Liver (tissue), 9 donors: ENCODE data around the gene PWP1. TPM values are rescaled to one million over a fixed set of nuclear protein-coding genes. Genes with fewer than 3 reads are reported as not detected.

Experiments
- DNase-seq: peaks from one replicate; pipeline ENCODE4 v3.0.0-alpha.2; 2017; ENCODE audit warnings: low spot score
- H3K27ac ChIP-seq, 2 donors: one replicate each; pipeline ENCODE4 v1.7.0; 2013; ENCODE audit warnings: inconsistent platforms in 2 of 2, low read length in 2 of 2, control low read depth in 1 of 2, low read depth in 1 of 2, mild to moderate bottlenecking in 1 of 2
- H3K27me3 ChIP-seq, 4 donors: one replicate each; pipeline versions ENCODE4 v1.6.1 to v1.7.0; 2013; ENCODE audit warnings: low read length in 3 of 4, inconsistent platforms in 1 of 4, mild to moderate bottlenecking in 1 of 4, moderate library complexity in 1 of 4; ENCODE audit not compliant: control insufficient read depth in 4 of 4, insufficient read depth in 4 of 4
- H3K36me3 ChIP-seq, 4 donors: one replicate each; pipeline versions ENCODE4 v1.6.1 to v1.7.0; 2013; ENCODE audit warnings: low read length in 3 of 4, mild to moderate bottlenecking in 3 of 4, low read depth in 1 of 4, moderate library complexity in 1 of 4; ENCODE audit not compliant: control insufficient read depth in 4 of 4, insufficient read depth in 3 of 4
- H3K4me1 ChIP-seq, 4 donors: one replicate each; pipeline versions ENCODE4 v1.6.1 to v1.7.0; 2013; ENCODE audit warnings: low read length in 3 of 4, mild to moderate bottlenecking in 3 of 4, moderate library complexity in 1 of 4; ENCODE audit not compliant: control insufficient read depth in 4 of 4, insufficient read depth in 4 of 4
- H3K4me3 ChIP-seq, 3 donors: one replicate each; pipeline versions ENCODE4 v1.6.1 to v1.7.0; 2013; ENCODE audit warnings: low read length in 3 of 3, control low read depth in 1 of 3, low read depth in 1 of 3, mild to moderate bottlenecking in 1 of 3
- H3K9ac ChIP-seq, 2 donors: one replicate each; pipeline ENCODE4 v1.7.0; 2013; ENCODE audit warnings: low read length in 2 of 2, mild to moderate bottlenecking in 2 of 2, moderate library complexity in 2 of 2, control low read depth in 1 of 2, low read depth in 1 of 2
- H3K9me3 ChIP-seq, 4 donors: one replicate each; pipeline versions ENCODE4 v1.6.1 to v1.7.0; 2013; ENCODE audit warnings: low read length in 3 of 4; ENCODE audit not compliant: control insufficient read depth in 4 of 4
- CTCF ChIP-seq: fragments of 150-350 bp; IDR thresholded peaks from 2 replicates; pipeline ENCODE4 v1.5.1; 2017; ENCODE audit warnings: improper control_type of control experiment, low read depth, low read length; ENCODE audit not compliant: missing input control
- EGR1 ChIP-seq, 2 donors: IDR thresholded peaks; 2 replicates each; pipeline ENCODE4 v1.6.1; 2016 to 2018; ENCODE audit warnings: antibody characterized with exemption in 2 of 2, low read depth in 2 of 2
- FOXA1 ChIP-seq: IDR thresholded peaks from 2 replicates; pipeline ENCODE4 v1.6.1; 2016; ENCODE audit warnings: antibody characterized with exemption
- FOXA2 ChIP-seq: IDR thresholded peaks from 2 replicates; pipeline ENCODE4 v1.6.1; 2016; ENCODE audit warnings: antibody characterized with exemption
- GABPA ChIP-seq, 2 donors: IDR thresholded peaks in 1 of 2; conservative IDR thresholded peaks in 1 of 2; 2 replicates each; pipeline ENCODE4 v1.6.1; 2016; ENCODE audit warnings: antibody characterized with exemption in 2 of 2, mild to moderate bottlenecking in 1 of 2, moderate library complexity in 1 of 2
- HNF4A ChIP-seq, 2 donors: conservative IDR thresholded peaks; 2 replicates each; pipeline ENCODE4 v1.6.1; 2016; ENCODE audit warnings: antibody characterized with exemption in 2 of 2, mild to moderate bottlenecking in 2 of 2
- HNF4G ChIP-seq: IDR thresholded peaks from 2 replicates; pipeline ENCODE4 v1.6.1; 2016; ENCODE audit warnings: antibody characterized with exemption
- JUND ChIP-seq, 2 donors: IDR thresholded peaks; 2 replicates each; pipeline ENCODE4 v1.6.1; 2016; ENCODE audit warnings: antibody characterized with exemption in 2 of 2
- NR2F2 ChIP-seq: IDR thresholded peaks from 2 replicates; pipeline ENCODE4 v1.6.1; 2016; ENCODE audit warnings: antibody characterized with exemption
- RAD21 ChIP-seq, 2 donors: IDR thresholded peaks; 2 replicates each; pipeline ENCODE4 v1.6.1; 2016; ENCODE audit warnings: antibody characterized with exemption in 2 of 2, mild to moderate bottlenecking in 2 of 2
- REST ChIP-seq: IDR thresholded peaks from 2 replicates; pipeline ENCODE4 v1.6.1; 2016; ENCODE audit warnings: antibody characterized with exemption, mild to moderate bottlenecking
- SP1 ChIP-seq: IDR thresholded peaks from 2 replicates; pipeline ENCODE4 v1.6.1; 2018; ENCODE audit warnings: antibody characterized with exemption, mild to moderate bottlenecking
- TAF1 ChIP-seq: conservative IDR thresholded peaks from 2 replicates; pipeline ENCODE4 v1.6.1; 2016; ENCODE audit warnings: antibody characterized with exemption, mild to moderate bottlenecking
- YY1 ChIP-seq: IDR thresholded peaks from 2 replicates; pipeline ENCODE4 v1.6.1; 2016; ENCODE audit warnings: antibody characterized with exemption, mild to moderate bottlenecking
- WGBS: extraction: QIAGEN DNeasy Blood & Tissue Kit; methylation state at CpG from one replicate; pipeline ENCODE4 v1.1.7; 2013; 5-methylcytosine and 5-hydroxymethylcytosine counted together
- polyA plus RNA-seq, 2 donors: library from polyadenylated mRNA; stranded (reverse) in 1 of 2; unstranded in 1 of 2; fragments of 200-250 nt in 1 of 2; fragments of >200 nt in 1 of 2; fragmentation: Nextera tagmentation in 1 of 2; extraction: Ambion mirVana in 1 of 2; gene quantifications; one replicate each; pipeline versions ENCODE4 v1.2.1 to v1.2.3, GENCODE V29; 2013 to 2015
- total RNA-seq, 2 donors: library from RNA; depleted of rRNA; stranded (reverse); fragments of >200 nt; gene quantifications; one replicate each; pipeline ENCODE4 v1.2.3, GENCODE V29; 2014
- TF ChIP-seq, protein P1 (sequence below): IDR thresholded peaks from 2 replicates; pipeline ENCODE4 v1.6.1; 2016; ENCODE audit warnings: antibody characterized with exemption
- TF ChIP-seq, protein P2 (sequence below): IDR thresholded peaks from 2 replicates; pipeline ENCODE4 v1.6.1; 2016; ENCODE audit warnings: antibody characterized with exemption
- donor health status: healthy.
- donor health status: healthy.
- donor health status: healthy.
- donor health status: healthy.
- donor health status: healthy.

Gene PWP1
- total and polyA plus RNA-seq, 4 donors = 17.5 to 39.0 (median 26.9) TPM

GRCh38 chr12:107736914-107737313 is 51.3 kb downstream of the PWP1 start (continued):
- TF ChIP-seq, protein P1, sequence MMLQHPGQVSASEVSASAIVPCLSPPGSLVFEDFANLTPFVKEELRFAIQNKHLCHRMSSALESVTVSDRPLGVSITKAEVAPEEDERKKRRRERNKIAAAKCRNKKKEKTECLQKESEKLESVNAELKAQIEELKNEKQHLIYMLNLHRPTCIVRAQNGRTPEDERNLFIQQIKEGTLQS = no peak
- TF ChIP-seq YY1 (no peak), GABPA (IDR thresholded peaks at IDR 0.05 in 1 of 2, conservative IDR thresholded peaks at IDR 0.05 in 1 of 2) (no peak), CTCF (no peak)

GRCh38 chr12:107748472-107748871 is 62.9 kb downstream of the PWP1 start:
- DNase-seq = no peak
- Histone ChIP-seq H3K9me3 (no peaks in the 10 kb centered on the region), H3K4me3 (no peak overlapping the region), H3K36me3 (peaks cover 11 to 54% (median 48%) of the 10 kb centered on the region in 4 donors), H3K4me1 (no peaks in the 10 kb centered on the region), H3K27ac (no peak overlapping the region), H3K27me3 (no peaks in the 10 kb centered on the region), H3K9ac (no peak overlapping the region)
- WGBS = 92% methylated on average over 6 of the region's 6 CpGs
- TF ChIP-seq GABPA (IDR thresholded peaks at IDR 0.05 in 1 of 2, conservative IDR thresholded peaks at IDR 0.05 in 1 of 2) = no peak
- TF ChIP-seq EGR1 (IDR thresholded peaks at IDR 0.05; ENCODE audit: low read depth in 2 of 2) = no peak
- no peak for TF ChIP-seq YY1
- TF ChIP-seq FOXA2 = no peak
- TF ChIP-seq, protein P1 = no peak
- no peak for TF ChIP-seq JUND (IDR thresholded peaks at IDR 0.05)
- TF ChIP-seq, protein P2, sequence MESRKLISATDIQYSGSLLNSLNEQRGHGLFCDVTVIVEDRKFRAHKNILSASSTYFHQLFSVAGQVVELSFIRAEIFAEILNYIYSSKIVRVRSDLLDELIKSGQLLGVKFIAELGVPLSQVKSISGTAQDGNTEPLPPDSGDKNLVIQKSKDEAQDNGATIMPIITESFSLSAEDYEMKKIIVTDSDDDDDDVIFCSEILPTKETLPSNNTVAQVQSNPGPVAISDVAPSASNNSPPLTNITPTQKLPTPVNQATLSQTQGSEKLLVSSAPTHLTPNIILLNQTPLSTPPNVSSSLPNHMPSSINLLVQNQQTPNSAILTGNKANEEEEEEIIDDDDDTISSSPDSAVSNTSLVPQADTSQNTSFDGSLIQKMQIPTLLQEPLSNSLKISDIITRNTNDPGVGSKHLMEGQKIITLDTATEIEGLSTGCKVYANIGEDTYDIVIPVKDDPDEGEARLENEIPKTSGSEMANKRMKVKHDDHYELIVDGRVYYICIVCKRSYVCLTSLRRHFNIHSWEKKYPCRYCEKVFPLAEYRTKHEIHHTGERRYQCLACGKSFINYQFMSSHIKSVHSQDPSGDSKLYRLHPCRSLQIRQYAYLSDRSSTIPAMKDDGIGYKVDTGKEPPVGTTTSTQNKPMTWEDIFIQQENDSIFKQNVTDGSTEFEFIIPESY = no peak
- TF ChIP-seq RAD21 (IDR thresholded peaks at IDR 0.05) = no peak
- no peak for TF ChIP-seq FOXA1
- no peak for TF ChIP-seq HNF4G
- TF ChIP-seq REST = no peak
- TF ChIP-seq SP1 = no peak
- TF ChIP-seq HNF4A (conservative IDR thresholded peaks at IDR 0.05) = no peak
- no peak for TF ChIP-seq TAF1
- no peak for TF ChIP-seq NR2F2
- TF ChIP-seq CTCF = no peak
